KMS-11 (cell line): ENCODE measurements around the gene TRPC1.

Experiments used
- H2AFZ ChIP-seq: fragments of 200-600 bp; sonication (generic); 2 replicates; pipeline ENCODE4 v1.6.1; 2016; ENCODE audit warnings: antibody characterized with exemption, mixed run types, low read depth
- H3K27ac ChIP-seq: fragments of 200-600 bp; sonication (generic); 2 replicates; pipeline ENCODE4 v1.6.1; 2016; ENCODE audit warnings: mild to moderate bottlenecking, mixed run types
- H3K27me3 ChIP-seq: fragments of 200-600 bp; sonication (generic); 2 replicates; pipeline ENCODE4 v1.6.1; 2017; ENCODE audit warnings: mild to moderate bottlenecking, low read depth, mixed run types, moderate library complexity; ENCODE audit not compliant: insufficient read depth
- H3K36me3 ChIP-seq: fragments of 200-600 bp; sonication (generic); 2 replicates; pipeline ENCODE4 v1.6.1; 2017; ENCODE audit warnings: mild to moderate bottlenecking, mixed run types; ENCODE audit not compliant: insufficient read depth
- H3K4me1 ChIP-seq: fragments of 200-600 bp; sonication (generic); 2 replicates; pipeline ENCODE4 v1.6.1; 2016; ENCODE audit warnings: mild to moderate bottlenecking, low read depth, mixed run types; ENCODE audit not compliant: poor library complexity, severe bottlenecking
- H3K4me2 ChIP-seq: fragments of 200-600 bp; sonication (generic); 2 replicates; pipeline ENCODE4 v1.7.0; 2016; ENCODE audit warnings: mild to moderate bottlenecking, mixed run types
- H3K4me3 ChIP-seq: fragments of 200-600 bp; sonication (generic); IDR thresholded peaks from 2 replicates; pipeline ENCODE4 v1.6.1; 2017; ENCODE audit warnings: low read depth, low read length, mixed read lengths; ENCODE audit not compliant: insufficient read depth
- H3K79me2 ChIP-seq: fragments of 200-600 bp; sonication (generic); 2 replicates; pipeline ENCODE4 v1.6.1; 2016; ENCODE audit warnings: low read depth, mixed run types; ENCODE audit not compliant: insufficient read depth
- H3K9ac ChIP-seq: fragments of 200-600 bp; sonication (generic); 2 replicates; pipeline ENCODE4 v1.6.1; 2016; ENCODE audit warnings: mild to moderate bottlenecking, mixed run types
- H4K20me1 ChIP-seq: fragments of 200-600 bp; sonication (generic); 2 replicates; pipeline ENCODE4 v1.6.1; 2016; ENCODE audit warnings: mild to moderate bottlenecking, mixed run types; ENCODE audit not compliant: insufficient read depth
- TF ChIP-seq, protein P1 (sequence below): fragments of 200-600 bp; sonication (generic); conservative IDR thresholded peaks from 2 replicates; pipeline ENCODE4 v1.6.1; 2017; ENCODE audit warnings: low read depth, mild to moderate bottlenecking, antibody characterized with exemption, low read length, moderate library complexity, mixed read lengths

The TRPC1 gene

DNA sequence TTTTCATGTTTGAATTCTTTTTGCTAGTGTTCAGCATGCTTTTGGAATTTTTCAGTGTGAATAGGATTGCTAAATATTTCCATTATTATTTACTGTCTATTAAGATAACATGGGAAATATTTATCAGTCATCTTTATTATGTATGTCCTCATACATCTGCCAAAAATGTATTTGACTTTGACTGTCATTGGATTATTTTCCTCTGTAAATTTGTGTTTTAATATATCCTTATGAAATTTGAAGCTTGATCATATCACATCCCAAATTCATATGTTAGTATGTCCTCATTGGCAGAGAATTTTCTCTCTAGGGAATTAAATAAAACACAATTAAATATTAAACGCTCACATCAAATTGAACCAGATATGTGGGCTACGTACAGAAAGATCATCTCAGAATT lies 32.3 kb upstream of the TRPC1 start:
- TF ChIP-seq, protein P1, sequence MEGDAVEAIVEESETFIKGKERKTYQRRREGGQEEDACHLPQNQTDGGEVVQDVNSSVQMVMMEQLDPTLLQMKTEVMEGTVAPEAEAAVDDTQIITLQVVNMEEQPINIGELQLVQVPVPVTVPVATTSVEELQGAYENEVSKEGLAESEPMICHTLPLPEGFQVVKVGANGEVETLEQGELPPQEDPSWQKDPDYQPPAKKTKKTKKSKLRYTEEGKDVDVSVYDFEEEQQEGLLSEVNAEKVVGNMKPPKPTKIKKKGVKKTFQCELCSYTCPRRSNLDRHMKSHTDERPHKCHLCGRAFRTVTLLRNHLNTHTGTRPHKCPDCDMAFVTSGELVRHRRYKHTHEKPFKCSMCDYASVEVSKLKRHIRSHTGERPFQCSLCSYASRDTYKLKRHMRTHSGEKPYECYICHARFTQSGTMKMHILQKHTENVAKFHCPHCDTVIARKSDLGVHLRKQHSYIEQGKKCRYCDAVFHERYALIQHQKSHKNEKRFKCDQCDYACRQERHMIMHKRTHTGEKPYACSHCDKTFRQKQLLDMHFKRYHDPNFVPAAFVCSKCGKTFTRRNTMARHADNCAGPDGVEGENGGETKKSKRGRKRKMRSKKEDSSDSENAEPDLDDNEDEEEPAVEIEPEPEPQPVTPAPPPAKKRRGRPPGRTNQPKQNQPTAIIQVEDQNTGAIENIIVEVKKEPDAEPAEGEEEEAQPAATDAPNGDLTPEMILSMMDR, result no peak
- Histone ChIP-seq H4K20me1 (no peaks in the 10 kb centered on the region), H3K4me2 (no peak overlapping the region)

DNA sequence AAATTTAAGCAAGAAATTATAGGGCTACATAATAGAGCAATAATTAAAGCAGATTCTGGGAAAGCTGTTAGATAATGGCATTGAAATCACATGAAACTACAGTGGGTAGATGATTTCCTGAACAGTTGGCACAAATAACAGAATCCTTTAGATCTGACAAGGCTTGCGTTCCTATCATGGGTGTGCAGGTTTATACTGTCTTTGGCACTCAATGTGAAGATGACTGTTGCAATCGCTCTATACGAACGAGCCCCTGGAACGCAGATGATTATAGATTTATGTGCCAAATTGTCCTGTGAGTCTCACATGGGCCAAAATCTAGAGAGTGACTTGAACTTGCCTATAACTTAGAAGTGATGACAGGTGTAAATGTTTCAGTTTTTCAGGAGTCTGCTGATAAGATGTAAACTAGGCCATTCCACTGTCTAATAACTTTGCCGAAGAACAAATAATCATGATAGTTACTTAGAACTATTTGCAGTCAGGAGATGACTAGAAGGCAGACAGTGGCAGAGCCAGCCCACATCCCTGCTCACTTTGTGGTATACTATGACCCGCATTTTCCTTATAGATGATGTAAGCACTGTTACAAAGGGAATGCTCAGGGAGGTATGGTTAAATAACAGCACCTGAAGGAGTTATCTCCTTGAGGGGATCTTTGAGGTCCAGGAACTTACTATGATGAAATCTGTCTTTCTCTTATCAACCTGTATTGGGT lies 30.5 kb upstream of the TRPC1 start:
- no peak overlapping the region for H3K9ac ChIP-seq
- H3K79me2 ChIP-seq, result no peaks in the 10 kb centered on the region
- TF ChIP-seq, protein P1, result no peak
- no peak overlapping the region for H2AFZ ChIP-seq
- no peak overlapping the region for H3K27ac ChIP-seq
- H3K4me3 ChIP-seq, result no peak overlapping the region
- H3K27me3 ChIP-seq, result no peaks in the 10 kb centered on the region
- no peak overlapping the region for H3K4me2 ChIP-seq
- no peaks in the 10 kb centered on the region for H3K36me3 ChIP-seq
- H4K20me1 ChIP-seq, result no peaks in the 10 kb centered on the region
- no peaks in the 10 kb centered on the region for H3K4me1 ChIP-seq

More for the DNA sequence above, 32.3 kb upstream of the TRPC1 start:
- Histone ChIP-seq H3K27ac (no peak overlapping the region), H2AFZ (no peak overlapping the region), H3K9ac (no peak overlapping the region), H3K27me3 (no peaks in the 10 kb centered on the region), H3K79me2 (no peaks in the 10 kb centered on the region), H3K36me3 (no peaks in the 10 kb centered on the region), H3K4me1 (no peaks in the 10 kb centered on the region), H3K4me3 (no peak overlapping the region)

DNA sequence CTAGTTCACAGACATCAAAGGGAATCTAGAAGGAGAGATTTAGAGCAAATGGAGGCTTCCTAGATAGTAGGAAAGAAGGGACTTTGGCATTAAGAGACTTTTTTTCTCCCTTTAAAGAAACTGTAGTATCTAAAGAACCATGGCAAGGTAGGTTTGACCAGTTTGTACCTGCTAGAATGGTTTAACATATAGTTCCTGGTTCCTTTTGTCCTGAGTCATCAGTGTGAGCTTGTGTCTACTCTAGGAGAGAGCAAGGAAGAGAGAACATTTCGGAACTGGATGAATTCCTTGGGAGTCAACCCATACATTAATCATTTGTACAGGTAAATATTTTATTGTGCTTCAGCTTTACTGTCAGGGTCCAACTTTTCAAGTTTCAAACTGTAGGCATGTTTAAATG lies 29.6 kb upstream of the TRPC1 start:
- H3K9ac ChIP-seq, result no peak overlapping the region
- H2AFZ ChIP-seq, result no peak overlapping the region
- H3K27me3 ChIP-seq, result no peaks in the 10 kb centered on the region
- no peaks in the 10 kb centered on the region for H3K36me3 ChIP-seq
- no peaks in the 10 kb centered on the region for H3K79me2 ChIP-seq
- no peak overlapping the region for H3K4me3 ChIP-seq
- no peaks in the 10 kb centered on the region for H4K20me1 ChIP-seq
- TF ChIP-seq, protein P1, result no peak
- H3K4me2 ChIP-seq, result no peak overlapping the region
- no peak overlapping the region for H3K27ac ChIP-seq
- no peaks in the 10 kb centered on the region for H3K4me1 ChIP-seq

DNA sequence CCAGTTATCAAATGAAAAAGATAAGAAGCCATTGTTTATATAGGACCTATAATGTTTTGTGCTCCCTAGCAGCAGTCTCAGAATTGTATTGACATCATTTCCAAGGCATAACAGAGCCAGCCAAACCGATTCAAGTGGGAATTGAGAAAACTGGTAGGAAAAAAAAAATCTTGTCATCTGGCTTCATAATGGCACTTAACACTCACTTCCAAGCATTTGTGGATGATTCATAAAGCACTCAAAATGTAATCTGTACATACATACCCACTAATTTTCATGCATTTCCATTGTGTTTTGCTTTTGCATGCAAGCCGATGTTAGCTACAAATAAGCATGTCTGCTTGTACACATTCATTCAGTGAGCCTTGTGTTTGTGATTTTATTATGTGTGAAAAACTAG lies 18.6 kb upstream of the TRPC1 start:
- TF ChIP-seq, protein P1, result no peak
- no peak overlapping the region for H3K27ac ChIP-seq
- no peak overlapping the region for H3K9ac ChIP-seq
- no peaks in the 10 kb centered on the region for H4K20me1 ChIP-seq
- H3K36me3 ChIP-seq, result no peaks in the 10 kb centered on the region
- H3K79me2 ChIP-seq, result no peaks in the 10 kb centered on the region
- no peaks in the 10 kb centered on the region for H3K4me1 ChIP-seq
- no peaks in the 10 kb centered on the region for H3K27me3 ChIP-seq
- H2AFZ ChIP-seq, result no peak overlapping the region
- H3K4me2 ChIP-seq, result no peak overlapping the region
- H3K4me3 ChIP-seq, result no peak overlapping the region
